SU-DHL-6 (cell line): ENCODE data around the gene PMIS2.

Experiments
- H2AFZ ChIP-seq: fragments of 200-600 bp; sonication (generic); 2 replicates; pipeline ENCODE4 v1.6.1; 2014; ENCODE audit warnings: low read depth, mild to moderate bottlenecking, moderate library complexity, mixed read lengths, antibody characterized with exemption, low read length; ENCODE audit not compliant: severe bottlenecking
- H3F3A ChIP-seq: fragments of 200-600 bp; shearing (Covaris generic); 2 replicates; pipeline ENCODE4 v1.6.0; 2016; ENCODE audit warnings: antibody characterized with exemption, mild to moderate bottlenecking; ENCODE audit not compliant: insufficient read depth
- H3K27ac ChIP-seq: fragments of 200-600 bp; sonication (generic); 2 replicates; pipeline ENCODE4 v1.5.1; 2016; ENCODE audit warnings: low read depth, mild to moderate bottlenecking, low read length, moderate library complexity, mixed read lengths
- H3K27me3 ChIP-seq: fragments of 200-600 bp; sonication (generic), shearing (Covaris generic); 2 replicates; pipeline ENCODE4 v1.6.0; 2014; ENCODE audit warnings: mild to moderate bottlenecking, low read length
- H3K36me3 ChIP-seq: fragments of 200-600 bp; sonication (generic); 2 replicates; pipeline ENCODE4 v1.6.1; 2014; ENCODE audit warnings: mild to moderate bottlenecking, low read length, mixed read lengths
- H3K4me2 ChIP-seq: fragments of 300-600, 200-600 bp; shearing (Covaris generic), sonication (generic); 2 replicates; pipeline ENCODE4 v1.6.0; 2014; ENCODE audit warnings: low read length, low read depth, mild to moderate bottlenecking; ENCODE audit not compliant: poor library complexity, severe bottlenecking
- H3K4me3 ChIP-seq: fragments of 200-600 bp; sonication (generic); 2 replicates; pipeline ENCODE4 v1.5.1; 2014; ENCODE audit warnings: antibody characterized with exemption, low read length, mild to moderate bottlenecking, mixed read lengths; ENCODE audit not compliant: insufficient read depth, poor library complexity, severe bottlenecking
- H3K79me2 ChIP-seq: fragments of 200-600 bp; sonication (generic); 2 replicates; pipeline ENCODE4 v1.6.1; 2014; ENCODE audit warnings: mild to moderate bottlenecking, low read length, moderate library complexity; ENCODE audit not compliant: insufficient read depth
- H3K9ac ChIP-seq: fragments of 200-600 bp; sonication (generic); 2 replicates; pipeline ENCODE4 v1.7.0; 2014; ENCODE audit warnings: mild to moderate bottlenecking, low read length
- H3K9me2 ChIP-seq: fragments of 200-600 bp; sonication (generic); replicated peaks from 2 replicates; pipeline ENCODE4 v1.6.1; 2014; ENCODE audit warnings: low read length; ENCODE audit not compliant: insufficient read depth
- H3K9me3 ChIP-seq: fragments of 200-600 bp; sonication (generic); 2 replicates; pipeline ENCODE4 v1.6.1; 2014; ENCODE audit warnings: low read length, mixed read lengths; ENCODE audit not compliant: insufficient read depth
- H4K20me1 ChIP-seq: fragments of 200-600 bp; sonication (generic); 2 replicates; pipeline ENCODE4 v1.6.1; 2014; ENCODE audit warnings: low read depth, mild to moderate bottlenecking, antibody characterized with exemption, low read length, moderate library complexity, mixed read lengths
- CTCF ChIP-seq: fragments of 200-600 bp; sonication (generic); IDR thresholded peaks from one replicate; pipeline ENCODE4 v1.5.1; 2017; ENCODE audit warnings: antibody characterized with exemption, mild to moderate bottlenecking, low read length, moderate library complexity; ENCODE audit not compliant: insufficient read depth, poor library complexity, severe bottlenecking
- EZH2phosphoT487 ChIP-seq: fragments of 200-600 bp; sonication (generic), shearing (Covaris generic); conservative IDR thresholded peaks from 2 replicates; pipeline ENCODE4 v1.6.1; 2018; ENCODE audit warnings: mild to moderate bottlenecking, antibody characterized with exemption, low read length, moderate library complexity, mixed read lengths

PMIS2 gene

GRCh38 chr19:35623327-35624010 is 37.5 kb downstream of the PMIS2 start:
- Histone ChIP-seq H3K9me3 (no peaks in the 10 kb centered on the region), H3K36me3 (no peaks in the 10 kb centered on the region), H4K20me1 (no peaks in the 10 kb centered on the region), H3F3A (peaks cover 7% of the 10 kb centered on the region; the same call in 1 of the 2 replicates), H3K79me2 (no peaks in the 10 kb centered on the region), H3K4me3 (no peak overlapping the region), H3K9ac (no peak overlapping the region), H3K27me3 (no peaks in the 10 kb centered on the region), H3K9me2 (no peaks in the 10 kb centered on the region), H3K27ac (no peak overlapping the region), H3K4me2 (no peak overlapping the region), H2AFZ (no peak overlapping the region)
- no peak for TF ChIP-seq EZH2phosphoT487
- no peak for TF ChIP-seq CTCF

GRCh38 chr19:35628264-35628564 is 42.2 kb downstream of the PMIS2 start:
- Histone ChIP-seq H2AFZ (peak overlapping the region; percentile 78), H3K79me2 (peaks cover 8% of the 10 kb centered on the region; the same call in 1 of the 2 replicates), H3K9ac (peak overlapping the region; percentile 91), H3K4me3 (peak overlapping the region; percentile 76), H3K36me3 (no peaks in the 10 kb centered on the region), H3K4me2 (peak overlapping the region; percentile 63), H3F3A (peaks cover 7% of the 10 kb centered on the region; the same call in 1 of the 2 replicates), H3K27ac (peak overlapping the region; percentile 40; the same call in 1 of the 2 replicates), H3K9me2 (no peaks in the 10 kb centered on the region), H3K27me3 (no peaks in the 10 kb centered on the region), H3K9me3 (no peaks in the 10 kb centered on the region), H4K20me1 (no peaks in the 10 kb centered on the region)
- no peak for TF ChIP-seq EZH2phosphoT487
- no peak for TF ChIP-seq CTCF

GRCh38 chr19:35628565-35629331 is 42.8 kb downstream of the PMIS2 start, which contains the start of gene RBM42:
Gene RBM42, plus strand, starts transcription at chr19:35629036. Its CDS starts 118 bp downstream, at chr19:35629154.
- Histone ChIP-seq H3K27me3 (no peaks in the 10 kb centered on the region), H2AFZ (peak within 1 kb of the TSS; percentile 87), H4K20me1 (no peaks in the 10 kb centered on the region), H3K27ac (peak within 1 kb of the TSS; percentile 40; the same call in 1 of the 2 replicates), H3K36me3 (no peaks in the 10 kb centered on the region), H3K9ac (peak within 1 kb of the TSS; percentile 91), H3K4me3 (peak within 1 kb of the TSS; percentile 88), H3K4me2 (peak within 1 kb of the TSS; percentile 73), H3K79me2 (peaks cover 8% of the 10 kb centered on the region; the same call in 1 of the 2 replicates), H3K9me3 (no peaks in the 10 kb centered on the region), H3K9me2 (no peaks in the 10 kb centered on the region), H3F3A (peaks cover 7% of the 10 kb centered on the region; the same call in 1 of the 2 replicates)
- TF ChIP-seq EZH2phosphoT487, result no peak
- TF ChIP-seq CTCF, result no peak
